Left forelimb (tissue), 1 donor: ENCODE data around the gene AATF.

ENCODE experiments used
- DNase-seq: peaks from one replicate; pipeline ENCODE4 v3.0.0-alpha.2; 2018; ENCODE audit warnings: low spot score

The AATF gene, protein sequence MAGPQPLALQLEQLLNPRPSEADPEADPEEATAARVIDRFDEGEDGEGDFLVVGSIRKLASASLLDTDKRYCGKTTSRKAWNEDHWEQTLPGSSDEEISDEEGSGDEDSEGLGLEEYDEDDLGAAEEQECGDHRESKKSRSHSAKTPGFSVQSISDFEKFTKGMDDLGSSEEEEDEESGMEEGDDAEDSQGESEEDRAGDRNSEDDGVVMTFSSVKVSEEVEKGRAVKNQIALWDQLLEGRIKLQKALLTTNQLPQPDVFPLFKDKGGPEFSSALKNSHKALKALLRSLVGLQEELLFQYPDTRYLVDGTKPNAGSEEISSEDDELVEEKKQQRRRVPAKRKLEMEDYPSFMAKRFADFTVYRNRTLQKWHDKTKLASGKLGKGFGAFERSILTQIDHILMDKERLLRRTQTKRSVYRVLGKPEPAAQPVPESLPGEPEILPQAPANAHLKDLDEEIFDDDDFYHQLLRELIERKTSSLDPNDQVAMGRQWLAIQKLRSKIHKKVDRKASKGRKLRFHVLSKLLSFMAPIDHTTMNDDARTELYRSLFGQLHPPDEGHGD

GRCh38 chr17:36948717-36949460 lies at the start of gene AATF:
TSS of gene AATF (plus strand) at chr17:36948954. CDS start at chr17:36949126, 172 bp downstream.
- DNase-seq: peak; percentile 99

DNA sequence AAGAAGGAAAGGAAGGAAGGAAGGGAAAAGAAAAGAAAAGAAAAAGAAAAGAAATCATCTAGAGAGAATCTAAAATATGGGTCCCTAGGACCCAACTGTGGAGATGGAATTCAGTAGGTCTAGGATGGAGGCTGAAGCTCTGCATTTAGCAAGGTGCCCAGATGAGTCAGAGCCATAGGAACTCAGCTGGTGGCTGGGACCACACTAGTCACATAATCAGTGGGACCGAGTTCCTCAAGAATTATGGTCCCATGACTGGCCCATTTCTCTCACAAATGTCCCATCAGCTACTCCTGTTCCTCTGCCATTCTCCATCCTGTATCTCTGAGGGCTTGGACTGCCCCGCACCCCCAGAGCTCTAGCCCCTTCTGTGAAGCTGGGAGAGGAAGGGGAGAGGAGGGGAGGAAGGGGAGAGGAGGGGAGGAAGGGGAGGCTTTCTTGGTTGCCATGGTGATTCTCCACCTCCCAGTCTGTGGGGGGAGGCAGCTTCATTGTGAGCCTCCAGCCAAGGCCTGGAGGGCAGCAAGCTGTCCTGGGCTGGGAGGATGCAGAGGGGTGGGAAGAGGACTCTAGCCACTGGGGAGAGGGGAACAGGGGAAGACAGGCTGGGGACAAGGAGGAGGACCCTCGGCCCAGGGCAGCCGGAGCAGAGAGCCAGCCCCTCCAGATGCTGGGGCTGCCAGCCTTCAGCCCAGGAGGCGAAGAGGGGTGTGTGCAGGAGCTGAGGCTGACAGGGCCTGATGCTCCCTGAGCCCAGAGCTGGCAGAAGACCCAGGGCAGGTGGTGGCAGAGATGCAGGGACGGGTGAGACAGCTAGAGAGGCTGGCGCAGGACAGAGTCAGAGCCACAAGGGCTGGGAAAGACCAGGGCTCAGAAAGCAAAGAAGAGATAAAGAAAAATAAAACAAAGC lies 49.2 kb upstream of the AATF start:
- DNase-seq: no peak

DNA sequence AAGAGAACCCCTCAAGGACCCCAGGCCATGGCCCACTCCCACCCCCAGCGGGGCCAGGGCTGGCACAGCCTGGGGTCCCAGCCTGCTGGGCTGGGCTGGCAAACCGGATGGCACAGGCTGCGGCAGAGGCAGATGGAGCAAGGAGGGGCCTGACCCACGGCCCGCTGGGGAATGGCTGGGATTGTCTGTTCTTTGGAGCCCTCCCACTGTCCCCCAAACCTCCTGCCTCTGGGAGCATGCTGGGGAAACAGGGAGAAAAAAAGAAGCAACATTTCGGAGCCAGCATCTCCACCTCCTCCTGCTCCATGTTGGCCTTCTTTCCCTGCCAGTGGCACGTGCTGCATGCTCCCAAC lies 48.6 kb upstream of the AATF start:
- no peak for DNase-seq

DNA sequence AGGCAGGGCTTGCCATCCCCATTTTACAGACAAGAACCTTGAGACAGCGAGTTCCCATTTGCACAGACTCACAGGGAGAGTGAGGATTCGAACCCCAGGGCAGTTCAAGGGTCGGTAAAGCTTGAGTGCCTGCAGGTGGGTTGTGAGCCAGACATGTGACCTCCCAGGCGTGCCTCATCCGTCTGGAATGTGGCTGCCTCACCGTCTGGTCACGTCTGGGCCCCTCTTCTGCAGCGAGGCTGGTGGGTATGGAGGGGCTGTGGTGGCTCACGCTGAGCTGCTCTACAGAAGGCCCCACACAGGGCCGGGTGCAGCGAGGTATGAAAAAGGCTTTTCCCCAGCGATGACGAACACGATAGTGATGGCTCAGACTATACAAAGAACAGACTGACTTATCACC lies 47.2 kb upstream of the AATF start:
- DNase-seq: no peak

- DNase-seq: no peak
Observed at GRCh38 chr17:36907407-36907806, 41.3 kb upstream of the AATF start.

DNA sequence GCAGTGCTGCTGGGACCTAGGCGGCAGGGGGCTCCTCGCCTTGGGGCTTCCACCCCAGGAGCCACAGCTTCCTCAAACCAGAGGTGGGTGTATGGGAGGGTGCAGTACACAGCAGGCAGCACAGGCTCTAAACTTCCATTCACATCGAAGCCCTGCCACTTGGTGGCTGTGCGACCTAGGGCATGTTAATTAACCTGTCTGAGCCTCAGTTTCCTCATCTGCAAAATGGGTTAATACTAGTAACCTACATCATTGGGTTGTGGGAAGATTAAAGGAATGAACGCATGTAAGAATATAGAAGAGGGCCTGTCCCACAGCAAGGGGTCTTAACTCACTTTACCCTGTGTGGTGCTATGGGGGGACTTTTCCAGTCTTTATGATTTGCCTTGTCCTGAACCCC lies 38.2 kb upstream of the AATF start:
- DNase-seq: no peak

DNA sequence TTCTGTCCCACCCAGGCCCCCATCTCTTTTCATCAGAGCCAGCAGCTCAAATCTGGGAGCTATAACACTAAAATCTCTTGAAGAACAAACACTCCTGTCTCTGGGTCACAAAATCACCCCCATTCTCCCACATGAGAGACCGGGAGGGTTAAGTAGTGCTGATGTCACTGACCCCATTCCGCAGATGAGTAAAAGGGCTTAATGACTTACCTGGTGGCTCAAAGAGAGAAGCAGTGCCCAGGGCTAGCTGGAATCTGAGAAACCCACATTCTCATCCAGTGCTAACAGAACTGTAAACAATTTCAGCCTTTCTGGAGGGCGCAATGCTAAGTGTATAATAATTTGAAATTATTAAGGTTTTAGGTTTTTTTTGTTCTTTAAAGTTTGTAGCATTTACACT lies 37.8 kb upstream of the AATF start:
- no peak for DNase-seq

DNA sequence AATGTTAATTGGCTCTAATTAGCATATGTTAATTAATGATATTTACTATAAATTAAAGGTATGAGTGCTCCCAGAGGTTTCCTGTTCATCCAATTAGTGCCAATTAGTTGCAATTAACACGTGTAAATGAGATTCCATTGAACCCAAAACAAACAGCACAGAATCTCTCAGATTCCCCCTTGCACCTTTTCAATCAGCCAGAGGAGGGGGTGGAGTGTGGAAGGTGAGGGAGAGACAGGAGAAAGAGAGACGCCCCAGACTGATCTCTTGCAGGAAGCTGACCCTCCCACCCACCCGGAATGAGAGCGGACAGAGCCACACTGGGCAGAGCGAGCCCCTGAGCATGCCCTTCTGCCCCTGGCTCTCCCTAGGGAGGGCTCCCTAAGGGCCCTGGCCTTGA lies 35.6 kb upstream of the AATF start:
- no peak for DNase-seq

DNA sequence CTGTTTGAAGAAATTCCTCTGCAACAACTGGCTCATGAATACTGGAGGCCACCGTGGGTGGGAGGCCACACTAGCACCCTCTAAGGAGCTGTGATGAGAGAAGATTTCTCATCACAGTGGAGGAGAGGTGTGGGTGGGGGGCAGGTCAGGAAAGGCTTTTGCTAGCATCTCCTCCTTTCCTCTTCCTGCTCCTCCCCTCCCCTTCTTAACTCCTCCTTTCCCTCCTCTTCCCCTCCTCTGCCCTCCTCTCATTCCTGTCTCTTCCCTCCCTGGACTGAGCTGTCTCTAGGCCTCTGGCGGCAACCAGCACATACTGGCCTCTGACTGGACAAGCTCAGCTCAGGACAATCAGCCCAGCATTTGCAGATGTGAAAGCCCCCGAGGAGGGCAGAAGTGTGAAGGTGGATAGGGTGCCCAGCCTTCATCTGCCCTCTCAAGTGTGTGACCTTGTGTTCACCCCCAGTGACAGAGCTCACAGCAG lies 30.5 kb upstream of the AATF start:
- DNase-seq: no peak

- DNase-seq: no peak
Observed at GRCh38 chr17:36919407-36919968, 29.3 kb upstream of the AATF start.

- DNase-seq: no peak
Observed at GRCh38 chr17:36920032-36921005, 28.4 kb upstream of the AATF start.

GRCh38 chr17:36921095-36921851 lies 27.5 kb upstream of the AATF start:
- no peak for DNase-seq

DNA sequence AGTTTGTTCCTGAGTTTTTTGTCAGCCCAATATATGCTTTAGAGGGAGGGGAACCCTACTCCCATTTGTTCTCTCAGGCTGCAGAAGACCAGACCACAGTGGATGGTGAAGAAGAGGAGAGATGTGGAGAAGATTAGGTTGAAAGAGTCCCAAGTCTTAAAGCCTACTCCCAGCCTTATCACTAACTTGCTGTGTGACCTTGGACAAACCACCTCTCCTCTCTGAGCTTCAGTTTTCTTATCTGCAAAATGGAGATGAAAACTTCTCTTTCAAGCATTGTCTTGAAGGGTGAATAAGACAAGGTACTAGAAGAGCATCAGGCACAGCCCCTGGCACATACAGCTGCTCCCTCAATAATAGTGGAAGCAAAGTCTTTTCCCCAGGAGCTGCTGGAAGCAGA lies 26.6 kb upstream of the AATF start:
- DNase-seq: no peak

DNA sequence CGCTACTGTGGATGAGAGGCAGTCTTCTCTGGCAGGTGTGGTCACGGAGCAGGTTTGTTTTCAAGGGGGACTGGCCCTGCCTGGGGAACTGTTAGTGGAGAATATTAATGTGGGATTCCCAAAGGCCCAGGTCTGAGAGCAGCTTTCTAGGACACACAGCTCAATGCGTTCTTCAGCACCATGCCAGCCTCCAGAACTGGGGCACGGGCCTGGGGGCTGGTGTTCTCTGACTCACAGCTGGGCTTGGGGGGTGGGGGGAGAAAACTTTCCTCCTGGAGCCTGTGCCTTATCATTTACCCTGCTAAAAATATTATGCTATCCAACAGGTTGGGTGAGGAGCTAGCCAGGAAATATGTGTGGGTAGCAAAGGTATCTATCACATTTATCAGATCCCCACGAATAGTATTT lies 24.9 kb upstream of the AATF start:
- no peak for DNase-seq

DNA sequence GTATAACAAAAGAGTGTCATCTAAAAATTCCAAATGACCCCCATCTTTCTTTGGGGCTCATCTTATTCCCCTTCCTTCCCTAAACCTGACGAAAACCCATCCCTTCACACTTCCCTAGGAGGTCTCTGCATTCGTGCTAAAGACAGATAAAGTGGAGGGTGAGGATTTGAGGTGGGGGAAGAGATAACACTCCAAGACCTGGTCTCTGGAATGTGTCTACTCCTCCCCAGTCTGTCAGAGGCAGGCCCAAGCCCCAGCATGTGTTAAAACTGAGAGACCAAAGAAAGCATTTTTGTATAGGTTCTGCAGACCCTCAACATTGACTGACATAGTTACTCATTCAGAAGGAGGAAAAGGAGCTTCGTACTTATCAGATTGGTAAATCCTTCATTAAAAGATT lies 22.5 kb upstream of the AATF start:
- DNase-seq: no peak

- DNase-seq: no peak
Observed at GRCh38 chr17:36926701-36927100, 22.1 kb upstream of the AATF start.

- DNase-seq: peak; percentile 26
Observed at GRCh38 chr17:36928471-36929345, 20.0 kb upstream of the AATF start.

DNA sequence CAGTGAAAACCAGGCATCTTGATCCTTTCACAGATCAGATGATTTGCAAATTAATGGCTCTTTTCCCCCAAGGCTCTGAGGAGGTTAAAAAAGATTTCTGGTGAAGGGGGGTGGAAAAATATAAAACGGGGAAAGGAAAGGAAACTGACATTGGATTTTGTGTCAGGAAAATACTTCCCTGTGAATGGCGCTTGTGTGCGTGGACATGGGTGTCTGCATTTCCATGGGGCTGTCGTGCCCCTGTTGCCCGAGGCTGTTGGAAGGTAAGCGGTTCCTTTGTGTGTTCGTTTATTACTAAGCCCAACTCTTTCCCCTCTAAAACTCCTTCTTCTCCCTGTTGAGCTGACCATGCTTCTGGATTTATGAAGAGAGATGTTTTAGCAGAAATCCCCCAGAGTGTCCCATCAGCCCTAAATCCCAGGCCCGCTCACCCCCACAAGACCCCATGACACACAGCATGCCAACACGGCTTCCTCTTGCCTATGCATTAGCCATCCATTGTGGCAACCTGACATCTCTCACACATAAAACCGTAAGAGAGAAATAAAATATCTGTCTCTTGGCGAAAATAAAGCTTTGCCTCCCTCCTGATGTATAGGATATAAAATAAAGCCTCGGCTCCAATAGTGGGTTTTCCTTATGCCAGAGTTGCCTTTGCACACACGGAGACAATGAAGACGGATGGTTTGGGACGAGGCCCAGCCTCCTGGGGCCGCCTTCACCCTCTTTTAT lies 18.7 kb upstream of the AATF start:
- DNase-seq: no peak
